Loucy (cell line): ENCODE results near the gene DPF3.

Experiments
- H2AFZ ChIP-seq: fragments of 200-600 bp; sonication (generic); 2 replicates; pipeline ENCODE4 v1.6.0; 2016; ENCODE audit warnings: antibody characterized with exemption, mild to moderate bottlenecking, low read length, moderate library complexity
- H3F3A ChIP-seq: fragments of 200-600 bp; 2 replicates; pipeline ENCODE4 v1.6.0; 2016; ENCODE audit warnings: antibody characterized with exemption, low read depth, mild to moderate bottlenecking
- H3K27me3 ChIP-seq: fragments of 200-600 bp; sonication (generic); 2 replicates; pipeline ENCODE4 v1.6.1; 2014; ENCODE audit warnings: low read length, mild to moderate bottlenecking; ENCODE audit not compliant: insufficient read depth, poor library complexity, severe bottlenecking
- H3K36me3 ChIP-seq: fragments of 200-600 bp; sonication (generic); 2 replicates; pipeline ENCODE4 v1.6.1; 2016; ENCODE audit warnings: low read length; ENCODE audit not compliant: insufficient read depth
- H3K4me1 ChIP-seq: fragments of 200-600 bp; sonication (generic); 2 replicates; pipeline ENCODE4 v1.5.1; 2014; ENCODE audit warnings: low read length, mild to moderate bottlenecking; ENCODE audit not compliant: insufficient read depth, poor library complexity, severe bottlenecking
- H3K4me2 ChIP-seq: fragments of 200-600 bp; sonication (generic); 2 replicates; pipeline ENCODE4 v1.6.0; 2014; ENCODE audit warnings: antibody characterized with exemption, low read length, low read depth, mild to moderate bottlenecking; ENCODE audit not compliant: poor library complexity, severe bottlenecking
- H3K4me3 ChIP-seq: fragments of 200-600 bp; sonication (generic); 2 replicates; pipeline ENCODE4 v1.5.1; 2014; ENCODE audit warnings: low read length, mild to moderate bottlenecking, mixed read lengths; ENCODE audit not compliant: poor library complexity, severe bottlenecking
- H3K79me2 ChIP-seq: fragments of 200-600 bp; sonication (generic); 2 replicates; pipeline ENCODE4 v1.6.1; 2014; ENCODE audit warnings: low read length; ENCODE audit not compliant: insufficient read depth
- H3K9ac ChIP-seq: fragments of 200-600 bp; sonication (generic); 2 replicates; pipeline ENCODE4 v1.6.0; 2014; ENCODE audit warnings: mild to moderate bottlenecking, low read depth, low read length, moderate library complexity; ENCODE audit not compliant: poor library complexity, severe bottlenecking
- H3K9me2 ChIP-seq: fragments of 200-600 bp; sonication (generic); replicated peaks from 2 replicates; pipeline ENCODE4 v1.6.1; 2016; ENCODE audit warnings: low read depth, low read length, mixed read lengths
- H3K9me3 ChIP-seq: fragments of 200-600 bp; sonication (generic); 2 replicates; pipeline ENCODE4 v1.6.1; 2014; ENCODE audit warnings: mild to moderate bottlenecking, antibody characterized with exemption, low read length, low read depth; ENCODE audit not compliant: insufficient read depth
- H4K20me1 ChIP-seq: fragments of 200-600 bp; sonication (generic); 2 replicates; pipeline ENCODE4 v1.6.0; 2014; ENCODE audit warnings: antibody characterized with exemption, low read length, mild to moderate bottlenecking; ENCODE audit not compliant: insufficient read depth, poor library complexity, severe bottlenecking
- EZH2phosphoT487 ChIP-seq: fragments of 200-600 bp; IDR thresholded peaks from 2 replicates; pipeline ENCODE4 v1.6.1; 2018; ENCODE audit warnings: antibody characterized with exemption, mild to moderate bottlenecking, moderate library complexity, borderline replicate concordance
- TF ChIP-seq, protein P1 (sequence below): fragments of 200-600 bp; sonication (generic); conservative IDR thresholded peaks from 2 replicates; pipeline ENCODE4 v1.5.1; 2014; ENCODE audit warnings: mild to moderate bottlenecking, antibody characterized with exemption, low read length

Gene DPF3

GRCh38 chr14:72741826-72742117 is 152.1 kb downstream of the DPF3 start:
- no peak overlapping the region for H3K4me2 ChIP-seq
- no peaks in the 10 kb centered on the region for H4K20me1 ChIP-seq
- no peak overlapping the region for H3K9ac ChIP-seq
- no peaks in the 10 kb centered on the region for H3K27me3 ChIP-seq
- H3K4me3 ChIP-seq, result no peak overlapping the region
- H3K36me3 ChIP-seq, result peaks cover 82% of the 10 kb centered on the region; the same call in 1 of the 2 replicates
- H3K9me2 ChIP-seq, result no peaks in the 10 kb centered on the region
- H2AFZ ChIP-seq, result no peak overlapping the region
- no peaks in the 10 kb centered on the region for H3K9me3 ChIP-seq
- peaks cover 25% of the 10 kb centered on the region for H3K79me2 ChIP-seq
- no peak for TF ChIP-seq EZH2phosphoT487
- TF ChIP-seq, protein P1, sequence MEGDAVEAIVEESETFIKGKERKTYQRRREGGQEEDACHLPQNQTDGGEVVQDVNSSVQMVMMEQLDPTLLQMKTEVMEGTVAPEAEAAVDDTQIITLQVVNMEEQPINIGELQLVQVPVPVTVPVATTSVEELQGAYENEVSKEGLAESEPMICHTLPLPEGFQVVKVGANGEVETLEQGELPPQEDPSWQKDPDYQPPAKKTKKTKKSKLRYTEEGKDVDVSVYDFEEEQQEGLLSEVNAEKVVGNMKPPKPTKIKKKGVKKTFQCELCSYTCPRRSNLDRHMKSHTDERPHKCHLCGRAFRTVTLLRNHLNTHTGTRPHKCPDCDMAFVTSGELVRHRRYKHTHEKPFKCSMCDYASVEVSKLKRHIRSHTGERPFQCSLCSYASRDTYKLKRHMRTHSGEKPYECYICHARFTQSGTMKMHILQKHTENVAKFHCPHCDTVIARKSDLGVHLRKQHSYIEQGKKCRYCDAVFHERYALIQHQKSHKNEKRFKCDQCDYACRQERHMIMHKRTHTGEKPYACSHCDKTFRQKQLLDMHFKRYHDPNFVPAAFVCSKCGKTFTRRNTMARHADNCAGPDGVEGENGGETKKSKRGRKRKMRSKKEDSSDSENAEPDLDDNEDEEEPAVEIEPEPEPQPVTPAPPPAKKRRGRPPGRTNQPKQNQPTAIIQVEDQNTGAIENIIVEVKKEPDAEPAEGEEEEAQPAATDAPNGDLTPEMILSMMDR, result no peak
- no peaks in the 10 kb centered on the region for H3K4me1 ChIP-seq
- no peaks in the 10 kb centered on the region for H3F3A ChIP-seq

GRCh38 chr14:72740966-72741825 is 152.7 kb downstream of the DPF3 start:
- no peaks in the 10 kb centered on the region for H3K9me2 ChIP-seq
- TF ChIP-seq EZH2phosphoT487, result no peak
- TF ChIP-seq, protein P1, result no peak

DNA sequence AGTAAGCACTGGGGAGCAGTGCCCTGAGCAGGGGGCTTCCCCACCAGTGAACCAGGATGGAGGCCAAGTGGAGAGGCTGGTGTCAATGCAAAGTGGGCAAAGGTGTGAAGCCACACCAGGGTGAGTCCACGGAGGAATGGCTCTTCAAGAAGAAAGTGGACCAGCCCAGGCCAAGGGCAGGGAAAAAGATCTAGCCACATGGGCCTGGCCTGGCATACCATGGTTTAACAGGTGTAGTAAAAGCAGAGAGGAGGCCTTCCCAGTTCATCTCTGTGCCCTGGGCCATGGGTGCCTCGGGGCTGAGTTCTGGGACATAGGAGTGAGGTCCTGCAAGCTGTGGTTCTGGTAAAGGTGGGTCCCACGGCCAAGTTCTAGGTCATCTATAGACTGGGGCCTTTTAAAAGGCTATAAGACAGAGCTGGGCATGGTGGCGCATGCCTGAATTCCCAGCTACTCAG is 153.4 kb downstream of the DPF3 start:
- no peaks in the 10 kb centered on the region for H3K27me3 ChIP-seq
- H4K20me1 ChIP-seq, result no peaks in the 10 kb centered on the region
- peaks cover 75% of the 10 kb centered on the region; the same call in 1 of the 2 replicates for H3K36me3 ChIP-seq
- H3K4me2 ChIP-seq, result no peak overlapping the region
- H3K4me1 ChIP-seq, result no peaks in the 10 kb centered on the region
- no peak overlapping the region for H2AFZ ChIP-seq
- H3K4me3 ChIP-seq, result no peak overlapping the region
- no peak overlapping the region for H3K9ac ChIP-seq
- no peaks in the 10 kb centered on the region for H3K9me2 ChIP-seq
- H3K79me2 ChIP-seq, result peaks cover 27% of the 10 kb centered on the region
- H3F3A ChIP-seq, result no peaks in the 10 kb centered on the region
- no peaks in the 10 kb centered on the region for H3K9me3 ChIP-seq
- TF ChIP-seq EZH2phosphoT487, result no peak
- TF ChIP-seq, protein P1, result no peak

More at GRCh38 chr14:72740966-72741825, 152.7 kb downstream of the DPF3 start:
- peaks cover 26% of the 10 kb centered on the region for H3K79me2 ChIP-seq
- H3K9me3 ChIP-seq, result no peaks in the 10 kb centered on the region
- no peaks in the 10 kb centered on the region for H3K4me1 ChIP-seq
- H3K9ac ChIP-seq, result no peak overlapping the region
- H2AFZ ChIP-seq, result no peak overlapping the region
- H3K4me3 ChIP-seq, result no peak overlapping the region
- no peaks in the 10 kb centered on the region for H3K27me3 ChIP-seq
- peaks cover 78% of the 10 kb centered on the region; the same call in 1 of the 2 replicates for H3K36me3 ChIP-seq
- H3K4me2 ChIP-seq, result no peak overlapping the region
- no peaks in the 10 kb centered on the region for H4K20me1 ChIP-seq
- H3F3A ChIP-seq, result no peaks in the 10 kb centered on the region
